ENCODE results near the gene ADAM10.

Gene ADAM10

DNA sequence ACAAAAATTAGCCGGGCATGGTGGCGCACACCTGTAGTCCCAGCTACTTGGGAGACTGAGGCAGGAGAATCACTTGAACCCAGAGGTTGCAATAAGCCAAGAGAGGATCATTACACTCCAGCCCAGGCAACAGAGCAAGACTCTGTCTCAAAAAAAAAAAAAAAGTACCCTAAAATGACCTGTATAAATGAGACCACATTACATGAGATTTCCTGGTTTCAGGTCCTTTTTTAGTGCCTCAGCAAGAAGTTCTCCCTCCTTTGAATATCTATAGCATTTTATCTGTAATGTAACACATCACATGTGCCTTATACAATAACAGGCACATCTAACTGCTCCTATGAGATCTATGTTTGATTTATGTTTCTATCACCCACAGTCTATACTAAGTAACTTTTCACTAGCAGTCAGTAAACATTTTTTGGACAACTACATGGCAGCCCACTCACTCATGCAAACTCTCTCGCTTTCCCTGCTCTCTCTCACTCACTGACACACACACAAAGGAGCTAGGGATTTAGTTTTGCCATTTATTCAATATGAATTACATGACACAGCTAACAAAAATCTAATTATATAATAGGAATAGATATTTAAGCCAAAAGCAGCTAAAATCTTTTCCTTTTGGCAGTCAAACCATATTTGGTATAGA is 34.1 kb downstream of the ADAM10 start:
- DNase-seq (ENCODE audit: low read depth) = no peak

DNA sequence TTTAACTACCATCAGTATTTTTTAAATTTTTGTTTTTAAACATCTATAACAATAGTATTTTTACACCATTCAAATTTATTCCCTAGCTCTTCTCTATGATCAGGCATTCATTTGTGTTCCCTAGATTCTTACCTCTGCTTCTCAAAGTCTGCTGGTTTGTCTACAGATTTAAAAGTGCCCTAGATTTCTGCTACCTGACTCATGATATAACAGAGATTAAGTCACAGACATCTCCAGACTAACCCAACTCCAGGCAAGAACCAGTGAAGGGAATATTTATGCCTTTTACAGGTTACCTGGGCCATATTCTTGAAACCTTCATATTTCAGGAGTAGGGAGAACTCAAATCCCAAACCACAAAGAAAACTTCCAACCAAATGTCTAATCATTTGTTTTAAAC is 38.8 kb downstream of the ADAM10 start:
- DNase-seq (ENCODE audit: low read depth) = no peak

DNA sequence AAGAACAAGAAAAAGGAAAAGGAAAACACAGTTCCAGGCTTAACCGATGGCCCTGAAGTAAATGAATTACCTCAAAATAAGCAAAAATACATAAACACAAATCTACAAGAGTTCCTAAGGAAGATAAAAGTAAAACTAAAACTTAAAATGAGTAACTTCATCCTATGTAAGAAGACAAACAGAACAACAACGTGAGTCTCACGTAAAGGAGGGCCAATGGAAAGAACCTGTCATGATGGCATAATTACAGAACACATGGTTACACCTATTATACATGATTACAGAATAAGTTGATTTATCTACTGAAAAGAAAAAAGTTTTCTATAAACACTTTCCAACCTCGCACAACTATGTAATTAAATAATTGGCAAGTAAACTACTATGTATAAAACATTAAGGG is 42.1 kb downstream of the ADAM10 start:
- DNase-seq (ENCODE audit: low read depth) = no peak

DNA sequence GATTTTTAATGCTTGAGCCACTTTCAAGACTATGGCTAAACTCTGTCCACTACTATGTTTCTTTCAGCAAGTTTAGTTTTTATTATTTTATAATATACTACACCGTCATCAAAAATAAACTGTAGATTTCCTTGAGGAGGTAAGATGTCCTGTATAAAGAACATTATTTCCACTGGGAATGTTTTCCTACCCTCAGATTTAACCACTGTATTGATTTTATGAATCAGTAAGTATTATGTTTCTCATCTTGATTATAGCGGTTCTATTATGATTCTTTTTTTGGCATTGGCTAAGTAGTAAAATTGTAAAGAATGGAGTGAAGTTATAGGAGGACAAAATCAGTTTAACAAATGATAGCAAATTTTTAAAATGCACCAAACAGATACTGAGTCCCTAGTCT is 44.4 kb downstream of the ADAM10 start:
- no peak for DNase-seq (ENCODE audit: low read depth)

DNA sequence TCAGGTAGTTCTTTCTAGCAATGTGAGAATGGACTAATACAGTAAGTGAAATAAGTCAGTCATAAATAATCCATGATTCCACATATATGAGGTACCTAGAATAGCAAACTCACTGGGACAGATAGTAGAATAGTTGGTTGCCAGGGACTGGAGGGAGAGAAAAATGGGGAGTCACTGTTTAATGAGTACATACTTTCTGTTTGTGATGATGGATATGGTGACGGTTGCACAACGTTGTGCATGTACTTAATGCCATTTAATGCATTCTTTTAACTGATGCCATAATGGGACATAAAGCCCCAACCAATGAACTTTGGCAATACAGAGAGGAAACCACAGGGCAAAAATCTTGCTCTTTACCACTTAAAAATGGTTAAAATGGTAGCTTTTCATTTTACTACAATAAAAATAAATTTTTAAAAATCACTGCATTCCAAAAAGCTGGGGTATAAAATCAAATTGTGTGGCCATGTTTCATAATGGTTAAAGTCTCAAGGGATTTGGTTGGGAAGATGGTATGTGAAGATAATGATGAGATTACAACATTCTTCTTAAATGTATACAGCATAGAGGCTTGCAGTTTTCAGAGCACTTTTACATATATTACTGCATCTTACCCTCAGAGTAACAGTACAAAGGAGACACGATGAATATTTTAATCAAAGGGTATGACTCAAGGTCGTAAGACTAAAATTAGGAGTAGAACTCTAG is 45.2 kb downstream of the ADAM10 start:
- DNase-seq (ENCODE audit: low read depth) = no peak

DNA sequence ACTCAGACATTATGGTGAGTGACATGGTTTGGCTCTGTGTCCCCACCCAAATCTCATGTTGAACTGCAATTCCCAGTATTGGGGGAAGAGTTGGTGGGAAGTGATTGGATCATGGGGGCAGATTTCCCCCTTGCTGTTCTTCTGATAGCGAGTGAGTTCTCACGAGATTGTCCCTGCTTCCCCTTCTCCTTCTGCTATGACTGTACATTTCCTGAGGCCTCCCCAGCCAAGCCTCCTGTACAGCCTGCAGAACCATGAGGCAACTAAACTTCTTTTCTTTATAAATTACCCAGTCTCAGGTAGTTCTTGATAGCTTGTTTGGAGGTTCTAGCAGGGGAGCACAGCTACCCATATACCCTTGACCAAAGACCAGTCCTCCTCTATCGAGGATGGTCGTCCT is 45.9 kb downstream of the ADAM10 start:
- DNase-seq (ENCODE audit: low read depth) = no peak

DNA sequence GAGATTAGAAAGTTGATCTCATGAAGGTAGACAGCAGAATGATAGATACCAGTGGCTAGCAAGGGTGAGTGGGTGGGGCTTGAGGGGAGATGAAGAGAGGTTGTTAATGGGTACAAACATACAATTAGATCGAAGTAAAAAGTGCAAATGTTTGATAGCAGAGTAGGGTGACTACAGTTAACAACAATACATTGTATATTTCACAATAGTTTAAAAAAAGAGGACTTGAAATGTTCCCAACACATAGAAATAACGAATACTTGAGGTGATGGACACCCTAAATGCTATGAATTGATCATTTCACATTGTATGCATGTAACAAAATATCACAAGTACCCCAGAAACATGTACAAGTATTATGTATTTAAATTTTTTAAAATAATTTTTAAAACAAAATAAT is 47.3 kb downstream of the ADAM10 start:
- no peak for DNase-seq (ENCODE audit: low read depth)

DNA sequence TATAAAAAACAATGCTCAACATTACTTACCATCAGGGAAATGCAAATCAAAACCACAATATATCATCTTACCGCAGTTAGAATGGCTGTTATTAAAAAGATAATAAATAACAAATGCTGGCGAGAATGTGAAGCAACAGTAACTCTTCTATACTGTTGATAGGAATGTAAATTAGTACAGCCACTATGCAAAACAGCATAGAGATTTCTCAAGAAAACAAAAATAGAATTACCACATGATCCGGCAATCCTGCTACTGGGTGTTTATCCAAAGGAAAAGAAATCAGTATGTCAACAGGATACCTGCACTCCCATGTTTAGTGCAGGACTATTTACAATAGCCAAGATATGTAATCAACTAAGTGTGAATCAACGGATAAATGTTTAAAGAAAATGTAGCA is 48.1 kb downstream of the ADAM10 start:
- DNase-seq (ENCODE audit: low read depth) = no peak

DNA sequence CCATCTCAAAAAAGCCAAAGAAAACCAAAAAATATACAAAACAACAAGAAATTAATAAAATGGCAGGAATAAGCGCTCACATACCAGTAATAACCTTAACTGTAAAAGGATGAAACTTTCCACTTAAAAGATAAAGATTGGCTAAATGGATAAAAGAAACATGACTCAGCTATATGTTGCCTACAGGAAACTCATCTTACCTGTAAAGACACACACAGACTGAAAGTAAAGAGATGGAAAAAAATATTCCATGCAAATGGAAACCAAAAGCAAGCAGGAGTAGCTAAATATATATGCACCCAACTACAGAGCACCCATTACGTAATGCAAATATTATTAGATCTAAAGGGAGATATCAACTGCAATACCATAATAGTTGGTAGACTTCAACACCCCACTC is 49.7 kb downstream of the ADAM10 start:
- DNase-seq (ENCODE audit: low read depth) = no peak

DNA sequence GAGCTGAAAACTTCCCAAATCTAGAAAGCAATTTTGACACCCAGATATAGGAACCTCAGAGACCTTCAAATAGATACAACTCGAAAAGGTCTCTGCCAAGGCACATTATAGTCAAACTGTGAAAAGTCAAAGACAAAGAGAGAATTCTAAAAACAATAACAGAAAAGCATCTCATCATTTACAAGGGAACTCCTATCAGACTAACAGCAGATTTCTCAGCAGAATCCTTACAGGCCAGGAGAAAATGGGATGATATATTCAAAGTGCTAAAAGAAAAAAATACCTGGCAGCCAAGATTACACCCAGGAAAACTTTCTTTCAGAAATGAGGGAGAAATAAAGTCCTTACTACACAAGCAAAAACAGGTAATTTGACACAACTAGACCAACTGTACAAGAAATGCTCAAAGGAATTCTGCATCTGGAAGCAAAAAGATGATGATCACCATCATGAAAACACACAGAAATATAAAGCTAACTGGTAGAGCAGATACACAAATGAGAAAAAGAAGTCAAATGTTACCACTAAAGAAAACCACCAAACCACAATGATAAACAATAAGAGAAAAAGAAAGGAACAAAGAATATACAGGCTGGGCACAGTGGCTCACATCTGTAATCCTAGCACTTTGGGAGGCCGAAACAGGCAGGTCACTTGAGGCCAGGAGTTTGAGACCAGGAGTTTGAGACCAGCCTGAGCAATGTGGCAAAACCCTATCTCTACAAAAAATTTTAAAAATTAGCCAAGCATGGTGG is 50.4 kb downstream of the ADAM10 start:
- DNase-seq (ENCODE audit: low read depth) = no peak

DNA sequence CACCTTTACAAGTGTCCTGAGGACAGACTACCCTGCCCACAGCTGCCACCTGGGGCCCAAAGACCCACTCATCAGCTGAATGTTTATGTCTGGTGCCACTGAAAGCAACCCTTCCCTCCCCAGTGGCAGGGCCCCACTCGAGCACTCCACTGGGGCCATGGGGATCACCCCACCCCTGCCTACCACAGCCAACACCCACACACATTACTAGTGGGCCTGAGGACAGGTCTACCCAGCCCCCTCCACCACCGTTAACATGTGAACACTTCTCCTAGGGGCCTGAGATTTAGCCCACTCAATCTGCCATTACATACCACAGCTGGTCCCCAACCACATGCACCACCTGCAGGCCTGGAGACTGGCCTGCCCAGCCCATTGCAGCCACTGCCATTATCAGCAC is 52.3 kb downstream of the ADAM10 start:
- DNase-seq (ENCODE audit: low read depth) = no peak

DNA sequence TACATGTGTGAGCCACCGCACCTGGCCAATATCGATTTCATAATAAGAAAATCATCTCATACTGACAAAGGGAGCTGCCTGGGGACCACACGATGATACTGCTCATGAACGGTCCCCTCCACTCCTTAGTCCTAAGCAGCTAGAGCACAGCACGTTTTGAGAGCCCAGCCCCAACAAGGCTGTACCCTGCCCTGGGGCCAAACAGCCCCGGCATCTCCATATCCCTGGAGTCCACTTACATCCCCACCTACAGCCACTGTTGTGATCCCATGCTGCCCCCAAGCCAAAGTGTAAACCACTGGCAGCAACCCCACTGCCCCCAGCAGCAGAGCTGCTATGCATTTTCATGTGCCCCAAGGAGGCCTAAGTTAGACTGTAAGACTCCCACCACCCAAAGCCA is 52.8 kb downstream of the ADAM10 start:
- DNase-seq (ENCODE audit: low read depth) = no peak

DNA sequence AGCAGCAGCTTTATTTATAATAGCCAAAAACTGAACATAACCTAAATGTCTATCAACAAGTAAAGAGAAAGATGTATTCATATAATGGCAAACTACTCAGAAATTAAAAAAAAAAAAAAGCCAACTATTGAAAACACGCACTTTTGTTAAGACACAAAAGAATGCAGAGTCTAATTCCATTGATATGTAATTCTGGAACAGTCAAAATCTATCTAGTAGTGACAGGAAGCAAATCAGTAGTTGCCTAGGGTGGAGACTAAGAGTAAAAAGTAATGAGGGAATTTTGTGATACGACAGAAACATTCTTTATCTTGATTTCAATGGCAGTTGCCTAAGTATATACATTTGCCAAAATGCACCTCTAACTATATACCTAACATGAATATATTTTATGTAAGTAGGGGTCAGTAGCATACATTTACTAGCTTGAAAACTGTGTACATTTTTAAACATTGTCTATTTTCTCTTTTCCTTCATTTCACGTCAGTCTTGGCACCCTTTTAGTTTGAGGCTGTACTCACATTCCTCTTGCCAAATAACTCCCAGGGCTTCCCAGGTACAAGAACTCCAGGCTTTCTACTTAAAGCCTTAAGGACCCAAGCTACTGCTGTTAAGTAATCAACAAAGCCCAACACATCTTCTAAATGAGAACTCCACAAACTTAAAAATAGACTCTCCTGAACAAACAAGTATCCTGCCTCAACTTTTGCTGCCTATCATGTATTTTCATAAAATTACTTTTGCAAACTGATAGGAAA is 54.7 kb downstream of the ADAM10 start:
- no peak for DNase-seq (ENCODE audit: low read depth)

DNA sequence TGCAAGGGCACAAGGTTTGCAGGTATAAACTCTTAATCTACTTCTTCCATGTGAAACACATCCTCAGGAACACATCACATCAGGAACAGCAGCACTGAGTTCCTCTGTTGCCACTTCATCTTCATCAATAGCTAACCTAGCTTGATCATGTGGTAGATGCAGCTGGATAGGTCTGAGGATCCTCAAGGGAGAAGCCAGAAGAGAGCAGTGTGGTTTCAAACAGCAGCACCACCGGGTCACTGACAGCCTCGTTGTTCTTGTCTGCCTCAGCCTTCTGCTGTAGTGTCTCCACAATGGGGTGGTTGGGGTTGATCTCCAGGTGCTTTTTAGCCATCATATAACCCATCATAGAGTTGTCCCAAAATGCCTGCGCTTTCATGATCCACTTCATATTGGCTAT is 58.8 kb downstream of the ADAM10 start:
- no peak for DNase-seq (ENCODE audit: low read depth)

DNA sequence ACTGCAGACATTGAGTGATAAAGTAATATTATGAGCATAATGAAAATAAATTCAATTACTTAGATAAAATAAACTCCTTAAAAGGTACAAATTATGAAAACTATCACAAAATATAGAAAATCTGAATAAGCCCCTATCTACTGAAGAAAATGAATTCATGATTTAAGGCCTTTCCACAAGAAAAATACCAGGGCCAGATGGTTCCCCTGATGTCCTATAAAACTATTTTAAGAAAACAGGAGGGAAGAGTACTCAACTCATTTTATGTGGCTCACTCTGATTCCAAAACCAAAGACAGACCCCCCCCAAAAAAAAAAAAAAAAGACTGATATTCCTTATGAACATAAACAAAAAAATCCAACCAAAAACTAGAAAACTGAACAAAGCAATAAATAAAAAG is 59.9 kb downstream of the ADAM10 start:
- no peak for DNase-seq (ENCODE audit: low read depth)

DNA sequence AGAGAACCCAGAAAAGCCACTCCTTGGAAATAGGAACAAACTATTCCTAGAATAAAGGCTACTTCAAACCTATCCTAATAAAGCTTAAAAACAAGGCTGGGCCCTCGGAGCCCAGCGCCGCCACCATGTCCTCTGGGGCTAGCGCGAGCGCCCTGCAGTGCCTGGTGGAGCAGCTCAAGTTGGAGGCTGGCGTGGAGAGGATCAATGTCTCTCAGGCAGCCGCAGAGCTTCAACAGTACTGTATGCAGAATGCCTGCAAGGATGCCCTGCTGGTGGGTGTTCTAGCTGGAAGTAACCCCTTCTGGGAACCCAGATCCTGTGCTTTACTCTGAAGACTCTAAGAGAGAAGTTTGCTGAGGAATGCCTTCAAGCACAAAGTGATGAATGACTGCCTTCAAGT is 63.2 kb downstream of the ADAM10 start:
- DNase-seq (ENCODE audit: low read depth) = no peak

DNA sequence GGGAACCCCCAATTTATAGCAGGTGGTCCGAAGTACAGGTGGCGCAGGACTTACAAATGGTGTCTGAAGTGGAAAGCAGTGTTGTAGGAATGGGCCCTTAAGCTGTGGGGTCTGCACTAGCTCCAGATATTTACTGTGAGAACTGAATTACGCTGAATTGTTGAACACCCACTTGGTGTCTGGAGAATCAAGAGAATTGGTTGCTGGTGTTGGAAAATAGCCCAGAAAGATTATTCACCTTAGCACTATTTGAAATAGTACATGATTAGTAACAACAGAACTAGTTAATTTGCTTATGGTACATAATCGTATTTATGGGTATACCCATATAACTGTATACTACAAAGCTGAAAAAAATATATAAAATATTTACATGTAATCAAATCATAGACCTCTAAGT is 64.8 kb downstream of the ADAM10 start:
- DNase-seq (ENCODE audit: low read depth) = no peak

DNA sequence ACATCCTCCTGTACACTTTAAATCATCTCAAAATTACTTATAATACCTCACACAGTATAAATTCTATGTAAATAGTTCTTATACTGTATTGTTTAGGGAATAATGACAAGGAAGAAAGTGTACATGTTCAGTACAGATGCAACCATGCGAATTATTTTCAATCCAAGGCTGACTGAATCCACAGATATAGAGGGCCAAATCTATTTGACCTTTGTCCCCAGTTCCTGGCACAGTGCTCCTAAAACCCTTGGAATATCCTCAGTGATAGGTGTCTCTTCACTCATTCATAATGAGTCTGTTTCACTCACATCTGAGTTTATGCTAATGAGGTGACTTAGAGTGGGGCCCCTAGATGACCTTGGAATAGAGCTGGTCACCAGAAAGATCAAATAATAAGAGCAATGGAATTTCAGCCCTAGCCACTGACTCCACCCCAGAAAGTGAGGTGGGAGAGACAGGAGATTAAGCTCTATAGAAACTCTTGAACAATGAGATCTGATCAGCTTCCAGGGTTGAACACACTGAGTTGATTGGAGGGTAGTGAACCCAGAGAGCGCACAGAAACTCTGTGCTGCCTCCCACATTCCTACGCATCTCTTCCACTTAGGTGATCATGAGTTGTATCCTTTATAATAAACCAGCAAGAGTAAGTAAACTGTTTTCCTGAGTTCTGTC is 65.3 kb downstream of the ADAM10 start:
- no peak for DNase-seq (ENCODE audit: low read depth)

DNA sequence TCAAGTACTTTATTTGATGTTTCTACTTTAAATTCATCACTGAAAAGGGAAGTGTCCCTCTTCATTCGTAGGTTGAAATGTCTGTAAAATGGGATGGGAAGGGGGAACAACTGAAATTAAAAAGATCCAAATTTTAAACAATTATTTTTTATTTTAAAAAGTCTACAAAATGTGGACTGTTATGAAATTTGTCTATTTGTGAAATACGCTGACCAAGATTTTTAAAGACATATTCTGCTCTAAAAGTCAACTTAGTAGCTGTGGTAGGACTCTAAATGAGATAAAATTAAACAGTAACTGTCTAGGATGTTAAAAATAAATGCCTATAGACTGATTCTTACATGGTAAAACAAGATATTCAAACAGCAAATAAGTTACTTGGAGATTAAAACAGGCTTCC is 67.3 kb downstream of the ADAM10 start:
- DNase-seq (ENCODE audit: low read depth) = no peak

DNA sequence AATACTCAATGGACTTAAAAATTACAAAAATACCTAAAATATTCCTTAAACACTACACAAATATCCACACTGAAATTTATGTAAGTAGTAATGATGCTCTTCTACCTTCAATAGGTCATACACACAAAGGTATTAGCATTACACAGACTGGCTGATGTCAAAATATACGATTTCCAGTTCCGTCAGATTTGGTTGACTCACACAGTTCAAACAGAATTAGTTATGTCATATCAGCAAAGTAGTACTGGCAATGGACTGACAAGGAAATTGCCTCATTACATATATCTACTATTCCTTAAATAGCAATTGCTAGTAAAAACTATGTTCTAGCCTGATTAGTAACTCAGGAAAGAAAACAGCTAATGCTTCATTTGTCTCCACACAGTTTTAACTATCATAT is 70.8 kb downstream of the ADAM10 start:
- DNase-seq (ENCODE audit: low read depth) = no peak

DNA sequence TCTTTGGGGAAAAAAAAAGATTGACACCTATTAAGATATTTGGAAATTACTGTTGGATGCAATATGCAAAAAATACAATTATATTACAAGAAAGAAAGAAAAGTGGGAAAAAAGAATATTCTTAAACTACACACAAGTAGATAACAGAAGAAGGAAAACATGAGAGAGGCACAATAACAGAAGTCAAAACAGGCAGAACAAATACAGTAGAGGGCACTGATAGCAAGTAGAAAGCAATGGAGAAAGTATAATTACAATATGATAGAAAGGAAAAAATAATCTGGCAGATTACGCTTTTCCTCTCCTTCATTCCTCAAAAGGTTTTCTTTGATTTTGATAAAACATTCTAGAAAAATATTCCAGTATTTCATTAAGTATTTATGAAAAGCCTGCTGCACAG is 72.1 kb downstream of the ADAM10 start:
- no peak for DNase-seq (ENCODE audit: low read depth)

DNA sequence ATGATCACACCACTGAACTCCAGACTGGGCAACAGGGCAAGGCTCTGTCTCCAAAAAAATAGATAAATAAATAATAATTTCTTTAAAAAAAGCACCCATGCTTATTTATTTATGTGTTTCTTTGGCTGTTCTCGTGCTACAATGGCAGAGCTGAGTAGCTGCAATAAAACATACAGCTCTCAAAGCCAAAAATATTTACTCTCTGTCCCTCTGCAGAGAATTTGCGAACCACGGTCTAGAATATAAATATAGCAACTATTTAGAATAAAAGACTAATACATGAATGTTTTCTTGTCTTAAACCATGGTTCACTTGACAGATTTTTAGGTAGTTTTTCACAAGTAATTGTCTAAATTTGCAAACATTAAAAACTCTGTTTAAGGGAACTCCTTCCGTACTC is 72.7 kb downstream of the ADAM10 start:
- DNase-seq (ENCODE audit: low read depth) = no peak
